NCI-H146 treated with DMSO at 0.1 percent for 48 hours (cell line): ENCODE data around the gene ROBO2.

Source experiments
- DNase-seq: peaks from one replicate; lab custom pipeline; 2025; ENCODE audit not compliant: unreplicated experiment; lab: John Stamatoyannopoulos, UW

Gene ROBO2

GRCh38 chr3:77254967-77255831, 215.3 kb downstream of the ROBO2 start:
- DNase-seq, result peak; percentile 60

GRCh38 chr3:77256584-77257503, 216.9 kb downstream of the ROBO2 start:
- peak; percentile 96 for DNase-seq

GRCh38 chr3:77259694-77260093, 219.8 kb downstream of the ROBO2 start:
- DNase-seq, result peak; percentile 95

- no peak for DNase-seq
Measured at GRCh38 chr3:77262361-77262760, 222.5 kb downstream of the ROBO2 start.

GRCh38 chr3:77267589-77267988, 227.7 kb downstream of the ROBO2 start:
- DNase-seq, result no peak

GRCh38 chr3:77271306-77271705, 231.4 kb downstream of the ROBO2 start:
- no peak for DNase-seq

- DNase-seq, result no peak
Measured at GRCh38 chr3:77271711-77272110, 231.8 kb downstream of the ROBO2 start.

GRCh38 chr3:77279276-77279675, 239.4 kb downstream of the ROBO2 start:
- no peak for DNase-seq

GRCh38 chr3:77281721-77282120, 241.8 kb downstream of the ROBO2 start:
- peak; percentile 10 for DNase-seq

- DNase-seq, result peak; percentile 28
Measured at GRCh38 chr3:77283108-77283507, 243.2 kb downstream of the ROBO2 start.

GRCh38 chr3:77288348-77288747, 248.4 kb downstream of the ROBO2 start:
- no peak for DNase-seq

- DNase-seq, result no peak
Measured at GRCh38 chr3:77296527-77296926, 256.6 kb downstream of the ROBO2 start.

GRCh38 chr3:77298417-77298816, 258.5 kb downstream of the ROBO2 start:
- DNase-seq, result no peak

- peak; percentile 53 for DNase-seq
Measured at GRCh38 chr3:77303955-77304699, 264.2 kb downstream of the ROBO2 start.

- no peak for DNase-seq
Measured at GRCh38 chr3:77304700-77305021, 264.8 kb downstream of the ROBO2 start.

GRCh38 chr3:77309460-77309859, 269.6 kb downstream of the ROBO2 start:
- DNase-seq, result no peak

GRCh38 chr3:77313843-77314242, 273.9 kb downstream of the ROBO2 start:
- DNase-seq, result no peak

GRCh38 chr3:77319711-77320110, 279.8 kb downstream of the ROBO2 start:
- no peak for DNase-seq

- peak; percentile 20 for DNase-seq
Measured at GRCh38 chr3:77320514-77320913, 280.6 kb downstream of the ROBO2 start.

GRCh38 chr3:77321646-77322045, 281.7 kb downstream of the ROBO2 start:
- DNase-seq, result no peak

- DNase-seq, result no peak
Measured at GRCh38 chr3:77323626-77324025, 283.7 kb downstream of the ROBO2 start.
